Body of pancreas (tissue), 4 donors: ENCODE results near the gene RNF6.

ENCODE experiments used
- CTCF ChIP-seq, 7 experiments: fragments of 450-650 bp in 4 of 7; fragments of 200-600 bp in 3 of 7; sonication (generic) in 3 of 7; IDR thresholded peaks; one replicate each; pipeline ENCODE4 v1.5.1; 2016 to 2019; ENCODE audit warnings: antibody characterized with exemption in 7 of 7
- POLR2A ChIP-seq, 3 donors: fragments of 450-650 bp; IDR thresholded peaks; one replicate each; pipeline ENCODE4 v1.6.1; 2016; ENCODE audit warnings: antibody characterized with exemption in 3 of 3, mild to moderate bottlenecking in 2 of 3

GRCh38 chr13:26255115-26255514, 33.0 kb upstream of the RNF6 start:
- TF ChIP-seq CTCF (IDR thresholded peaks at IDR 0.05): no peak
- TF ChIP-seq POLR2A (IDR thresholded peaks at IDR 0.05): no peak
